H9 (cell line): ENCODE measurements around the gene SOX8. TPM values are rescaled to one million over a fixed set of nuclear protein-coding genes. Genes with fewer than 3 reads are reported as not detected.

ENCODE experiments used
- DNase-seq: peaks from one replicate; pipeline ENCODE4 v3.0.0-alpha.2; 2017
- H2AFZ ChIP-seq: one replicate; pipeline ENCODE4 v1.6.1; 2013; ENCODE audit warnings: mild to moderate bottlenecking, low read length, control low read depth, moderate library complexity
- H2AK5ac ChIP-seq: 2 replicates; pipeline ENCODE4 v1.6.1; 2013; ENCODE audit warnings: low read length, control low read depth, mixed read lengths; ENCODE audit not compliant: insufficient read length
- H2BK120ac ChIP-seq: one replicate; pipeline ENCODE4 v1.6.1; 2013; ENCODE audit warnings: low read depth, mild to moderate bottlenecking, low read length, control low read depth, inconsistent platforms; ENCODE audit not compliant: poor library complexity, severe bottlenecking
- H2BK12ac ChIP-seq: 2 replicates; pipeline ENCODE4 v1.6.1; 2013; ENCODE audit warnings: low read length, control low read depth, mixed read lengths, low read depth; ENCODE audit not compliant: insufficient read length
- H2BK15ac ChIP-seq: 2 replicates; pipeline ENCODE4 v1.6.1; 2013; ENCODE audit warnings: low read depth, low read length, control low read depth
- H2BK20ac ChIP-seq: one replicate; pipeline ENCODE4 v1.6.1; 2013; ENCODE audit warnings: low read depth, mild to moderate bottlenecking, low read length, control low read depth, inconsistent platforms; ENCODE audit not compliant: poor library complexity, severe bottlenecking
- H2BK5ac ChIP-seq: 2 replicates; pipeline ENCODE4 v1.6.1; 2013; ENCODE audit warnings: low read length, control low read depth, mixed read lengths; ENCODE audit not compliant: insufficient read length
- H3K14ac ChIP-seq: 2 replicates; pipeline ENCODE4 v1.6.1; 2013; ENCODE audit warnings: low read length, control low read depth; ENCODE audit not compliant: insufficient read depth
- H3K18ac ChIP-seq: 2 replicates; pipeline ENCODE4 v1.6.1; 2013; ENCODE audit warnings: low read depth, mild to moderate bottlenecking, mixed read lengths, low read length, control low read depth; ENCODE audit not compliant: insufficient read length
- H3K23ac ChIP-seq: 2 replicates; pipeline ENCODE4 v1.6.1; 2013; ENCODE audit warnings: low read length, control low read depth, mixed read lengths, low read depth; ENCODE audit not compliant: insufficient read length
- H3K23me2 ChIP-seq: 2 replicates; pipeline ENCODE4 v1.6.1; 2013; ENCODE audit warnings: low read depth, mild to moderate bottlenecking, mixed read lengths, low read length, control low read depth; ENCODE audit not compliant: insufficient read length, poor library complexity, severe bottlenecking
- H3K27ac ChIP-seq: 2 replicates; pipeline ENCODE4 v1.5.1; 2013; ENCODE audit warnings: low read length, control low read depth, mixed read lengths, low read depth; ENCODE audit not compliant: insufficient read length
- H3K27me3 ChIP-seq: 2 replicates; pipeline ENCODE4 v1.6.1; 2013; ENCODE audit warnings: low read length, control low read depth, inconsistent platforms; ENCODE audit not compliant: insufficient read depth
- H3K4ac ChIP-seq: 2 replicates; pipeline ENCODE4 v1.6.1; 2013; ENCODE audit warnings: low read depth, mild to moderate bottlenecking, control low read depth, inconsistent platforms, low read length, moderate library complexity
- H3K4me1 ChIP-seq: 2 replicates; pipeline ENCODE4 v1.6.1; 2013; ENCODE audit warnings: low read length, control low read depth, inconsistent platforms; ENCODE audit not compliant: insufficient read depth
- H3K4me2 ChIP-seq: 2 replicates; pipeline ENCODE4 v1.6.1; 2013; ENCODE audit warnings: low read length, control low read depth, mixed read lengths; ENCODE audit not compliant: insufficient read length, insufficient read depth
- H3K56ac ChIP-seq: 2 replicates; pipeline ENCODE4 v1.6.1; 2013; ENCODE audit warnings: low read depth, mild to moderate bottlenecking, mixed read lengths, low read length, control low read depth; ENCODE audit not compliant: insufficient read length
- H3K79me1 ChIP-seq: 2 replicates; pipeline ENCODE4 v1.6.1; 2013; ENCODE audit warnings: low read depth, mild to moderate bottlenecking, moderate library complexity, low read length, control low read depth, inconsistent platforms; ENCODE audit not compliant: insufficient read depth, poor library complexity, severe bottlenecking
- H3K79me2 ChIP-seq: 2 replicates; pipeline ENCODE4 v1.6.1; 2013; ENCODE audit warnings: low read length, control low read depth, inconsistent platforms; ENCODE audit not compliant: insufficient read depth
- H3K9ac ChIP-seq: 2 replicates; pipeline ENCODE4 v1.6.1; 2013; ENCODE audit warnings: low read length, control low read depth, mixed read lengths; ENCODE audit not compliant: insufficient read length; ENCODE audit errors: extremely low read depth
- H3K9me3 ChIP-seq: one replicate; pipeline ENCODE4 v1.6.1; 2013; ENCODE audit warnings: low read depth, low read length, inconsistent platforms; ENCODE audit not compliant: control insufficient read depth
- H3T11ph ChIP-seq: one replicate; pipeline ENCODE4 v1.6.1; 2013; ENCODE audit warnings: mild to moderate bottlenecking, low read length, control low read depth, inconsistent platforms
- H4K20me1 ChIP-seq: one replicate; pipeline ENCODE4 v1.6.1; 2013; ENCODE audit not compliant: control insufficient read depth, insufficient read length, insufficient read depth
- H4K5ac ChIP-seq: 2 replicates; pipeline ENCODE4 v1.6.1; 2013; ENCODE audit warnings: low read depth, mild to moderate bottlenecking, mixed read lengths, low read length, control low read depth; ENCODE audit not compliant: insufficient read length
- H4K8ac ChIP-seq: replicated peaks from 2 replicates; pipeline ENCODE4 v1.6.1; 2013; ENCODE audit warnings: low read length, control low read depth, mixed read lengths, low read depth; ENCODE audit not compliant: insufficient read length
- H4K91ac ChIP-seq: 2 replicates; pipeline ENCODE4 v1.6.1; 2013; ENCODE audit warnings: low read depth, mild to moderate bottlenecking, moderate library complexity, mixed read lengths, low read length, control low read depth; ENCODE audit not compliant: insufficient read length
- H3K27ac Mint-ChIP-seq, 3 experiments: 2 replicates in 2 of 3; 3 replicates in 1 of 3; pipeline ENCODE4 v1.8.0; 2020 to 2021; ENCODE audit warnings: mixed read lengths in 3 of 3, mild to moderate bottlenecking in 1 of 3, moderate library complexity in 1 of 3
- H3K27me3 Mint-ChIP-seq: 2 replicates; pipeline ENCODE4 v1.8.0; 2021; ENCODE audit warnings: low read depth, mild to moderate bottlenecking, moderate library complexity, mixed read lengths
- H3K36me3 Mint-ChIP-seq, 3 experiments: 2 replicates in 2 of 3; 3 replicates in 1 of 3; pipeline ENCODE4 v1.8.0; 2020 to 2021; ENCODE audit warnings: low read depth in 3 of 3, mixed read lengths in 3 of 3; ENCODE audit not compliant: insufficient read depth in 1 of 3
- H3K4me1 Mint-ChIP-seq, 2 experiments: 2 replicates each; pipeline ENCODE4 v1.8.0; 2020; ENCODE audit warnings: mixed read lengths in 2 of 2
- H3K4me3 Mint-ChIP-seq, 2 experiments: 2 replicates in 1 of 2; 3 replicates in 1 of 2; pipeline ENCODE4 v1.8.0; 2020 to 2021; ENCODE audit warnings: mild to moderate bottlenecking in 2 of 2, mixed read lengths in 2 of 2, moderate library complexity in 1 of 2
- H3K9me3 Mint-ChIP-seq, 2 experiments: 2 replicates in 1 of 2; 3 replicates in 1 of 2; pipeline ENCODE4 v1.8.0; 2020; ENCODE audit warnings: mild to moderate bottlenecking in 2 of 2, mixed read lengths in 2 of 2, moderate library complexity in 1 of 2
- CTCF ChIP-seq: fragments of 200-600 bp; sonication (generic); conservative IDR thresholded peaks from 3 replicates; pipeline ENCODE4 v1.8.0; 2021; ENCODE audit warnings: antibody characterized with exemption, mild to moderate bottlenecking
- WGBS: extraction: QIAGEN DNeasy Blood & Tissue Kit; methylation state at CpG from one replicate; pipeline ENCODE4 v1.1.7; 2013; ENCODE audit warnings: missing lambda C conversion rate, low lambda C conversion rate, mixed read lengths; ENCODE audit not compliant: insufficient read length; ENCODE audit errors: extremely low coverage; 5-methylcytosine and 5-hydroxymethylcytosine counted together
- total RNA-seq: library from RNA; stranded (reverse); gene quantifications from 2 replicates; pipeline ENCODE4 v1.2.1, GENCODE V29; 2021

The SOX8 gene
- total RNA-seq, 1 experiment from 2014 or later, result 8.9 TPM

- no peak for TF ChIP-seq CTCF
- Histone ChIP-seq H4K5ac (no peak overlapping the region), H3K79me1 (no peaks in the 10 kb centered on the region), H4K8ac (no peak overlapping the region), H3K56ac (no peak overlapping the region), H4K20me1 (no peaks in the 10 kb centered on the region), H2BK20ac (no peak overlapping the region), H2AFZ (no peak overlapping the region), H3K14ac (no peak overlapping the region), H3K4me1 (no peaks in the 10 kb centered on the region), H3K79me2 (no peaks in the 10 kb centered on the region), H3K4ac (no peak overlapping the region), H2BK5ac (no peak overlapping the region), H3K9ac (no peak overlapping the region), H3T11ph (no peak overlapping the region), H2BK12ac (no peak overlapping the region), H4K91ac (no peak overlapping the region), H3K18ac (no peak overlapping the region), H3K9me3 (no peaks in the 10 kb centered on the region), H2BK15ac (no peak overlapping the region), H3K27ac (no peak overlapping the region), H3K23me2 (peaks cover 2% of the 10 kb centered on the region), H2BK120ac (no peak overlapping the region), H3K27me3 (peaks cover 13% of the 10 kb centered on the region; the same call in 1 of the 2 replicates), H3K4me2 (no peak overlapping the region), H2AK5ac (no peak overlapping the region), H3K23ac (no peak overlapping the region)
- no peak overlapping the region for H3K4me3 Mint-ChIP-seq
- no peaks in the 10 kb centered on the region for H3K9me3 Mint-ChIP-seq
- H3K27me3 Mint-ChIP-seq, result peaks cover 50% of the 10 kb centered on the region
- H3K36me3 Mint-ChIP-seq, result peaks cover 0 to 2% (median 0%) of the 10 kb centered on the region in 3 experiments; a peak in 2 of 7 replicates
- no peak overlapping the region; a peak in 1 of 7 replicates for H3K27ac Mint-ChIP-seq
- 81% methylated on average over 6 of the region's 8 CpGs for WGBS
- no peak for DNase-seq
- peaks cover 3 to 14% of the 10 kb centered on the region in 2 experiments; a peak in 3 of 4 replicates for H3K4me1 Mint-ChIP-seq
Measured at GRCh38 chr16:977896-978295, 3.7 kb upstream of the SOX8 start.
